ENCODE data around the gene ACSF3. TPM values are rescaled to one million over a fixed set of nuclear protein-coding genes. Genes with fewer than 3 reads are reported as not detected.

ACSF3 gene
- total RNA-seq, 1 donor from 2014 or later = 21.7 TPM

GRCh38 chr16:89140981-89141883 lies 47.6 kb downstream of the ACSF3 start:
- no peak for DNase-seq (ENCODE audit: extremely low read depth, low read depth, low spot score)

- no peak for DNase-seq (ENCODE audit: extremely low read depth, low read depth, low spot score)
These were observed 48.2 kb downstream of the ACSF3 start for GRCh38 chr16:89141884-89142267.

DNA sequence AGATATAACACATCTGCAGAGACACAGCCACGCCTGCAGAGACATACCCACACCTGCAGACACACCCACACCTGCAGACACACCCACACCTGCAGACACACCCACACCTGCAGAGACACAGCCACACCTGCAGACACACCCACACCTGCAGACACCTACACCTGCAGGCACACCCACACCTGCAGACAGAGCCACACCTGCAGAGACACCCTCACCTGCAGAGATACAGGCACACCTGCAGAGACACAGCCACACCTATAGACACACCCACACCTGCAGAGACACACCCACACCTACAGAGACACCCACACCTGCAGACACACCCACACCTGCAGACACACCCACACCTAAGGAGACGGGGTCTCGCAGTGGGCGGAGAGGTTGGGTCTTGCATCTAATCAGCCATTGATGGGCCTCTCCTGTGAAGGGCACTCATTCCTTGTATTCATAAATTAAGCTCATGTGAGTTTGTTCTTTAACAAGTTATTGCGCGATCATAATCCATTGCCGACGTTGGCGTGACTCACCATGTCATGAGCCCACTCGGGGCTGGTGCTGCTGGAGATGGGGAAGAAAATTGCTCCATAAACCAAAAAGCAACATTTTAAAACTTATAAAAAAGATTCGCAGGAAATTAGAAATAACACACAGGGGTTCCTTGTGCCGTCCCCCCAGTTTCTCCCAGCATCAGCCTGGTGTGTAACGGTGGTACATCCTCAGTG lies 49.0 kb downstream of the ACSF3 start:
- DNase-seq (ENCODE audit: extremely low read depth, low read depth, low spot score) = no peak

DNA sequence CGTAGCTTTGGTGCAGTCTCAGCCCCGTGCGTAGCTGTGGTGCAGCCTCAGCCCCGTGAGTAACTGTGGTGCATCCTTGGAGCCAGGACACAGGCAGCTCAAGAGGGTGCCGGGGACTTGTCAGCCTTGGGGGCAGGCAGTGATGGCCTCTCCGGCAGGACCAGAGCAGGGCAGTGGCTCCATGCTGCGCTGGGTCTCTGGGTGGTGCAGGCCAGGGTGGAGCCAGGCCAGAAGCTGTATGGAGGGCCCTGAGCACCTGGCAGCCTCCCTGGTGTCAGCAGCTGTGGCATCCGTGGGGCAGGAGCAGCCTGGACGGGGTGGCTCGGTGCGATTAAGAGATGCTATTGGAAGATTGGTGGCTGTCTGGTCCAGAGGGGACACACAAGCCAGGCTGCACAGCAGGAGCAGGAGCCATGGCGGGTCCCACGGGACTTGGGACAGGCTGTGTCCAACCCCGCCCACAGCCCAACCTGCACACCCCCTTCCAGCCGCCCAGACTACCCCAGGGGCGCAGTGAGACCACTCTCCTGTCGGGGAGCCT lies 49.6 kb downstream of the ACSF3 start:
- no peak for DNase-seq (ENCODE audit: extremely low read depth, low read depth, low spot score)

DNA sequence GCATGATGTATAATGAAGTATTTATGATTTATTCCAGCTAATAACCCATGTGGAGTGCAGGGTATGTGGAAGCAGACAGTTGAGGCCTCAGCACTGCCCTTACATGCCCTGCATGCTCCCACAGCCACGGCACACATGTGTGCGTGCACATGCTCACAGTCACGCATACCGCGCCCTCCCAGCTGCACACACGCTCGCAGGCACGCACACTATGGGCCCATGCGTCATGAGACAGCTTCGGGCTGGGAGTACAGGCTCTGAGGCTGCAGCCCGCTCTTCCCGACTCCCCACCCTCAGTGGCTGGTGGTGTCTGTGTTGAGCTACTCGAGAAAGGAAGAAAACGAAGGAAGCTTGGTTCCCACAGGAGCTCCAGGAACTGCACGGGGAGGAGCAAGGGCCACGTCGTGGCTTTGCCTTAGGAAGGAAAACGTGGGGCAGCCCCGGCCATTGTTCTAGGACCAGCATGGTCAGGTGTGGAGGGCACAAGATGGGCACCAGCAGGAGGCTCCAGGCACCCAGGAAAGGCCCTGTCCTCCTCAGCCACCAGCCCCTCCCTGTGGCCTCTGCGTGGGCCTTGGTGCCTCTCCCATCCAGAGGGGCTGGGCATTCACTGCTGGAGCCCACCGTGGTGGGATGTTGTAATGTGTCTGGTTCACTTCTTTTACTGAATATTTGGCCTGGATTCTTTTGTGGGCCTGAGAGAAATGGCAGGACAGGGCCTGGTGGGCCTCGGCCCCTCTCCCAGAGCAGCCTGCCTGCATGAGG lies 50.4 kb downstream of the ACSF3 start:
- no peak for DNase-seq (ENCODE audit: extremely low read depth, low read depth, low spot score)

- DNase-seq (ENCODE audit: extremely low read depth, low read depth, low spot score) = no peak
These were observed 51.0 kb downstream of the ACSF3 start for GRCh38 chr16:89144681-89145080.

- DNase-seq (ENCODE audit: extremely low read depth, low read depth, low spot score) = no peak
These were observed 51.9 kb downstream of the ACSF3 start for GRCh38 chr16:89145406-89146161.

- DNase-seq (ENCODE audit: extremely low read depth, low read depth, low spot score) = no peak
These were observed 52.8 kb downstream of the ACSF3 start for GRCh38 chr16:89146211-89147005.

GRCh38 chr16:89147085-89147817 lies 53.6 kb downstream of the ACSF3 start:
- DNase-seq (ENCODE audit: extremely low read depth, low read depth, low spot score) = no peak

DNA sequence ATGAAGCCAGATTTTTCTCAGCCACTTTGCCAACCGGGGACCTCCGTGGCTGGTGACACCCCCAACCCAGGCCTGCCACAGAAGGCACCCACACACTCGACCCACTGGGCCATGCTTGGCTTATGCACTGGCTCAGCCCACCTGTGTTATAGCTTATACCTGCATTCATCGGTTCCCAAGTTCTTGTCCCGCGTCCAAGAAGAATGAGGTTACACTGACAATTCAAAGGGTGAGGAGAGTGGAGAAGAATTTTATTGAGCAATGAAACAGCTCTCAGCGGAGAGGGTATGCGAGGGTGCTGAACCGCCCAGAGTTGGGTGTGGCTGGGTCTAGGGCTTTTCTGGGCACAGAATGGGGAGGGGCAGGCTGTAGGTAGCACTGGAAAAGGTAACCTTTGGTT lies 55.7 kb downstream of the ACSF3 start:
- DNase-seq (ENCODE audit: extremely low read depth, low read depth, low spot score) = no peak

- DNase-seq (ENCODE audit: extremely low read depth, low read depth, low spot score) = no peak
These were observed 56.6 kb downstream of the ACSF3 start for GRCh38 chr16:89150090-89150835.

DNA sequence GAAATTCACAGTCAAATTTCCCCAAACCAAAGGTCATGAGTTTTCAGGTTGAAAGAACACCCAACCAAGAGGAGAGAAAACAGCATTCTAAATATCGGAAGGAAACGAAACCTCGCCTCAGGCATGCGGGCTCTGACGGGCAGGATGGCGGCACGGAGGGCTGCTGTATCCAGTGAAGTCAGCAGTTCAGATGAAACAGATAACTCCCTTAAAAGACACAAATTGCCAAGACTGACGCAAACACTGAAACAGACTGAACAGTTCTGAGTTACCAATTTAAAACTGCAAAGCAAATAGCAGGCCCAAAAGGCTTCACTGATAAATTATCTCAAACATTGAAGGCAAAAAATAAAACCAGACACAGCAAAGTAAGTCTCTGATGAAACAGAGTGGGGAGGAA lies 57.3 kb downstream of the ACSF3 start:
- no peak for DNase-seq (ENCODE audit: extremely low read depth, low read depth, low spot score)

- DNase-seq (ENCODE audit: extremely low read depth, low read depth, low spot score) = no peak
These were observed 59.4 kb downstream of the ACSF3 start for GRCh38 chr16:89152831-89153700.

GRCh38 chr16:89153848-89154271 lies 60.2 kb downstream of the ACSF3 start:
- no peak for DNase-seq (ENCODE audit: extremely low read depth, low read depth, low spot score)

DNA sequence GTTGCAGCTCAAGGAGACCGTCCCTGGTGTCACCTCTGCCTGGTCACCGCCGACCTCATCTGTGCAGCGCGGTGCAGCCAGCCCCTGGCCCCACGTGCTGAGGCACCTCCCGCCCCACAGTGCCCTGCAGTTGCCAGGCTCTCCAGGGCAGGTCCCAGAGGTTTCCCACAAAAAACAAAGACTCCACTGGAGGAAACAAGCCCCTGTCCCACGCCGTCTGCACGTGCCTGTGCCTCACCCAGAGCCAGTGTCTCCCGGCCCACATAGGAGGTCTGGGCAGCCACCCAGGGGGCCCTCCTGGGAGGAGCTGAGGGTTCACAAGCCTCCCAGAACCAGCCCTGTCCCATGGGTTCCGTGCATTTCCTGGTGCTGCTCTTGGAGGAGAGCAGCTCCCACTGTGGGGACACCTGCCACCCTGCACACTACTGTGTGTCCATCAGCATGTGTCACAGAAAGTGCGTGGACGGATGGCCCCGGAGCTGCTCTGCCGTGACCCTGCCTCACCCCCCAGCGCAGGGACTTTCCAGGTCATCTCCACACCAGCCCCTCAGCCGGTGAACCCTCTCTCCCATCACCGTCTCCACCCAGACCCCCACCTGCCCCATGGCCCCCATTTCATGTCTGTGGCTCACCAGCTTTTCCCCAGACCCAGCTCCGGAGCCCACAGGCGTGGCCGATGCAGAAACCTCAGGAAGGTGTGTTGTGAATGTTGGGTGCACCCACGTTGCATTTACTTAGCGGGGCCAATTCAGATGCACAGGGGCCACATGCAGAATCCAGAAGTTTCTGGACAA lies 60.9 kb downstream of the ACSF3 start:
- no peak for DNase-seq (ENCODE audit: extremely low read depth, low read depth, low spot score)

GRCh38 chr16:89155184-89155679 lies 61.6 kb downstream of the ACSF3 start:
- peak; percentile 3 for DNase-seq (ENCODE audit: extremely low read depth, low read depth, low spot score)
